Sigmoid colon (tissue), 7 donors: ENCODE results near the gene NRXN3. TPM values are rescaled to one million over a fixed set of nuclear protein-coding genes. Genes with fewer than 3 reads are reported as not detected.

ENCODE experiments used
- DNase-seq: peaks from one replicate; pipeline ENCODE4 v3.0.0-alpha.2; 2019
- H3K27ac ChIP-seq, 4 donors: fragments of 200-600 bp; sonication (generic); one replicate each; pipeline ENCODE4 v1.5.1; 2016 to 2019; ENCODE audit warnings: mild to moderate bottlenecking in 1 of 4
- H3K27me3 ChIP-seq, 3 donors: fragments of 200-600 bp; sonication (generic); one replicate each; pipeline ENCODE4 v1.5.1; 2019; ENCODE audit warnings: mild to moderate bottlenecking in 1 of 3
- H3K36me3 ChIP-seq, 4 donors: fragments of 200-600 bp; sonication (generic); one replicate each; pipeline ENCODE4 v1.5.1; 2016 to 2019
- H3K4me1 ChIP-seq, 4 donors: fragments of 200-600 bp; sonication (generic); one replicate each; pipeline ENCODE4 v1.5.1; 2017 to 2019
- H3K4me3 ChIP-seq, 4 donors: fragments of 200-600 bp; sonication (generic); one replicate each; pipeline ENCODE4 v1.5.1; 2017 to 2019; ENCODE audit warnings: mild to moderate bottlenecking in 2 of 4, moderate library complexity in 1 of 4
- H3K9me3 ChIP-seq, 4 donors: fragments of 200-600 bp in 3 of 4; sonication (generic) in 3 of 4; one replicate each; pipeline versions ENCODE4 v1.5.1 to v1.6.1; 2013 to 2019
- EP300 ChIP-seq, 4 donors: sonication (generic); formaldehyde crosslinking; IDR thresholded peaks; one replicate each; pipeline ENCODE4 v1.6.1; 2017; ENCODE audit warnings: antibody characterized with exemption in 4 of 4
- POLR2A ChIP-seq, 2 donors: fragments of 450-650 bp; IDR thresholded peaks; one replicate each; pipeline ENCODE4 v1.6.1; 2016; ENCODE audit warnings: antibody characterized with exemption in 2 of 2, mild to moderate bottlenecking in 2 of 2, moderate library complexity in 2 of 2
- POLR2AphosphoS5 ChIP-seq, 4 donors: sonication (generic); formaldehyde crosslinking; IDR thresholded peaks; one replicate each; pipeline ENCODE4 v1.6.1; 2017; ENCODE audit warnings: antibody characterized with exemption in 4 of 4
- WGBS, 2 donors: extraction: QIAGEN DNeasy Blood & Tissue Kit; methylation state at CpG; one replicate each; pipeline ENCODE4 v1.1.7; 2013; 5-methylcytosine and 5-hydroxymethylcytosine counted together
- intact Hi-C: fragments of 100-400 bp; cut with DNase I; formaldehyde crosslinking; loops from one replicate; pipeline ENCODE4 v1.15.1; 2023
- polyA plus RNA-seq, 3 donors: library from polyadenylated mRNA; stranded (reverse); fragments of 200-250 nt; gene quantifications; one replicate each; pipeline ENCODE4 v1.2.3, GENCODE V29; 2013
- total RNA-seq, 4 donors: library from RNA; depleted of rRNA; stranded (reverse); fragments of >200 nt; gene quantifications; one replicate each; pipeline ENCODE4 v1.1.0, GENCODE V29; 2016
- TF ChIP-seq, protein P1 (sequence below), 4 experiments: fragments of 450-650 bp in 3 of 4; fragments of 200-600 bp in 1 of 4; IDR thresholded peaks; one replicate each; pipeline ENCODE4 v1.5.1; 2016 to 2019; ENCODE audit warnings: antibody characterized with exemption in 4 of 4, mild to moderate bottlenecking in 3 of 4, moderate library complexity in 2 of 4
- donor health status: healthy with polysubstance abuse.
- donor health status: Bipolar disorder and iron deficiency.
- donor health status: healthy.

The NRXN3 gene
- total and polyA plus RNA-seq, 7 donors: 0.23 to 46.3 (median 23.2) TPM

GRCh38 chr14:79332504-79333197, 1162.5 kb downstream of the NRXN3 start:
- H3K27me3 ChIP-seq: no peaks in the 10 kb centered on the region
- peaks cover 0 to 26% (median 12%) of the 10 kb centered on the region in 4 donors for H3K4me1 ChIP-seq
- WGBS, 2 donors: 46 to 63% methylated on average over 7 of the region's 7 CpGs
- no peaks in the 10 kb centered on the region for H3K9me3 ChIP-seq
- H3K36me3 ChIP-seq: no peaks in the 10 kb centered on the region
- peak overlapping the region; percentile 18 to 47 (median 39) for H3K27ac ChIP-seq
- no peak for DNase-seq
- no peak overlapping the region for H3K4me3 ChIP-seq
- TF ChIP-seq EP300 (IDR thresholded peaks at IDR 0.05): peak in 1 of 4 donors; percentile 34
- TF ChIP-seq POLR2AphosphoS5 (IDR thresholded peaks at IDR 0.05): no peak
- intact Hi-C loops: no loop called here

- TF ChIP-seq, protein P1, sequence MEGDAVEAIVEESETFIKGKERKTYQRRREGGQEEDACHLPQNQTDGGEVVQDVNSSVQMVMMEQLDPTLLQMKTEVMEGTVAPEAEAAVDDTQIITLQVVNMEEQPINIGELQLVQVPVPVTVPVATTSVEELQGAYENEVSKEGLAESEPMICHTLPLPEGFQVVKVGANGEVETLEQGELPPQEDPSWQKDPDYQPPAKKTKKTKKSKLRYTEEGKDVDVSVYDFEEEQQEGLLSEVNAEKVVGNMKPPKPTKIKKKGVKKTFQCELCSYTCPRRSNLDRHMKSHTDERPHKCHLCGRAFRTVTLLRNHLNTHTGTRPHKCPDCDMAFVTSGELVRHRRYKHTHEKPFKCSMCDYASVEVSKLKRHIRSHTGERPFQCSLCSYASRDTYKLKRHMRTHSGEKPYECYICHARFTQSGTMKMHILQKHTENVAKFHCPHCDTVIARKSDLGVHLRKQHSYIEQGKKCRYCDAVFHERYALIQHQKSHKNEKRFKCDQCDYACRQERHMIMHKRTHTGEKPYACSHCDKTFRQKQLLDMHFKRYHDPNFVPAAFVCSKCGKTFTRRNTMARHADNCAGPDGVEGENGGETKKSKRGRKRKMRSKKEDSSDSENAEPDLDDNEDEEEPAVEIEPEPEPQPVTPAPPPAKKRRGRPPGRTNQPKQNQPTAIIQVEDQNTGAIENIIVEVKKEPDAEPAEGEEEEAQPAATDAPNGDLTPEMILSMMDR (IDR thresholded peaks at IDR 0.05): no peak
- TF ChIP-seq POLR2AphosphoS5 (IDR thresholded peaks at IDR 0.05) (no peak), EP300 (IDR thresholded peaks at IDR 0.05) (no peak), POLR2A (IDR thresholded peaks at IDR 0.05) (no peak)
- Histone ChIP-seq H3K27me3 (no peaks in the 10 kb centered on the region), H3K4me3 (no peak overlapping the region), H3K4me1 (peaks cover 0 to 26% (median 12%) of the 10 kb centered on the region in 4 donors), H3K9me3 (no peaks in the 10 kb centered on the region), H3K27ac (peak overlapping the region; percentile 18 to 47 (median 32)), H3K36me3 (no peaks in the 10 kb centered on the region)
- 16 to 29% methylated on average over 1 of the region's 1 CpG for WGBS, 2 donors
- no peak for DNase-seq
- intact Hi-C loops: no loop called here
These were observed 1163.0 kb downstream of the NRXN3 start for GRCh38 chr14:79333198-79333546.

DNA sequence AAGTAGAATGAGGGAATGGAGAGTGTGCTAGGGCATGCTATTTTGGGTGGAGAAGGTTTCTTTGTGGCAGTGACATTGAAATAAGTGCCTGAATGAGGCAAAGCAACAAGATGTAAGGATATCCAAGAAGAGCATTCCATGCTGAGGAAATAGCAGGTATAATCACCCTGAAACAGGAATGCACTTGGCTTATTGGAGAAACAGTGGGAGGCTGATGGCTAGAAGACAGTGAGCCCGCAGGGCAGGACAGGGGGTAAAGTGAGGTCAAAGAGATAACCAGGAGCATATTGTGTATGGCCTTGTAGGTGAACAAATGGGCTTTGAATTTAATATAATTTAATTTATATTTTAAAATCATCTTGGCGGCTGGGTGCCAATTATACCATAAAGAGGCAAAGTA, 1164.1 kb downstream of the NRXN3 start:
- no peak overlapping the region for H3K4me3 ChIP-seq
- 86 to 87% methylated on average over 2 of the region's 2 CpGs for WGBS, 2 donors
- H3K9me3 ChIP-seq: no peaks in the 10 kb centered on the region
- H3K36me3 ChIP-seq: no peaks in the 10 kb centered on the region
- H3K27ac ChIP-seq: peak overlapping the region in 2 of 4 donors; percentile 18 to 47
- peaks cover 0 to 23% (median 12%) of the 10 kb centered on the region in 4 donors for H3K4me1 ChIP-seq
- no peak for TF ChIP-seq POLR2A (IDR thresholded peaks at IDR 0.05)
- TF ChIP-seq, protein P1 (IDR thresholded peaks at IDR 0.05): no peak
- TF ChIP-seq EP300 (IDR thresholded peaks at IDR 0.05): no peak
- TF ChIP-seq POLR2AphosphoS5 (IDR thresholded peaks at IDR 0.05): no peak
- DNase-seq: no peak
- no peaks in the 10 kb centered on the region for H3K27me3 ChIP-seq
- intact Hi-C loops: no loop called here

GRCh38 chr14:79337761-79338160, 1167.6 kb downstream of the NRXN3 start:
- 64 to 71% methylated on average over 3 of the region's 3 CpGs for WGBS, 2 donors
- Histone ChIP-seq H3K27me3 (no peaks in the 10 kb centered on the region), H3K4me3 (no peak overlapping the region), H3K36me3 (no peaks in the 10 kb centered on the region), H3K27ac (no peak overlapping the region), H3K9me3 (no peaks in the 10 kb centered on the region), H3K4me1 (peaks cover 0 to 9% (median 6%) of the 10 kb centered on the region in 4 donors)
- no peak for DNase-seq
- intact Hi-C loops: no loop called here
- TF ChIP-seq POLR2AphosphoS5 (IDR thresholded peaks at IDR 0.05) (no peak), EP300 (IDR thresholded peaks at IDR 0.05) (no peak), POLR2A (IDR thresholded peaks at IDR 0.05) (no peak)
- TF ChIP-seq, protein P1 (IDR thresholded peaks at IDR 0.05): no peak

GRCh38 chr14:79342942-79343341, 1172.8 kb downstream of the NRXN3 start:
- TF ChIP-seq POLR2AphosphoS5 (IDR thresholded peaks at IDR 0.05) (no peak), POLR2A (IDR thresholded peaks at IDR 0.05) (no peak), EP300 (IDR thresholded peaks at IDR 0.05) (no peak)
- TF ChIP-seq, protein P1 (IDR thresholded peaks at IDR 0.05): no peak
- peaks cover 0 to 21% (median 2%) of the 10 kb centered on the region in 4 donors for H3K4me1 ChIP-seq
- no peak overlapping the region for H3K4me3 ChIP-seq
- no peak overlapping the region for H3K27ac ChIP-seq
- H3K9me3 ChIP-seq: no peaks in the 10 kb centered on the region
- intact Hi-C loops: no loop called here
- no peaks in the 10 kb centered on the region for H3K27me3 ChIP-seq
- no peak for DNase-seq
- H3K36me3 ChIP-seq: no peaks in the 10 kb centered on the region
- WGBS, 2 donors: 47 to 64% methylated on average over 5 of the region's 5 CpGs
